HG03442 (cell line): ENCODE data around the gene TAF8.

Source experiments
- ATAC-seq: cut with Tn5 transposase; IDR thresholded peaks from one replicate; pipeline ENCODE4 v1.9.1; 2021; ENCODE audit warnings: mild to moderate bottlenecking, moderate library complexity; ENCODE audit not compliant: unreplicated experiment

TAF8 gene

GRCh38 chr6:42049948-42050296 is 402 bp upstream of the TAF8 start:
- ATAC-seq, result no peak

- ATAC-seq, result no peak
Observed at GRCh38 chr6:42051268-42051653, 937 bp downstream of the TAF8 start.

- no peak for ATAC-seq
Observed at GRCh38 chr6:42053601-42054000, 3.3 kb downstream of the TAF8 start.

GRCh38 chr6:42059743-42060142 is 9.4 kb downstream of the TAF8 start:
- no peak for ATAC-seq

GRCh38 chr6:42066156-42066675 is 15.9 kb downstream of the TAF8 start:
- no peak for ATAC-seq

- ATAC-seq, result no peak
Observed at GRCh38 chr6:42068173-42068572, 17.8 kb downstream of the TAF8 start.

GRCh38 chr6:42068872-42069522 is 18.7 kb downstream of the TAF8 start:
- no peak for ATAC-seq

GRCh38 chr6:42071881-42072583 is 21.7 kb downstream of the TAF8 start:
- no peak for ATAC-seq

- no peak for ATAC-seq
Observed at GRCh38 chr6:42073287-42073686, 23.0 kb downstream of the TAF8 start.

- no peak for ATAC-seq
Observed at GRCh38 chr6:42075159-42075838, 25.0 kb downstream of the TAF8 start.

GRCh38 chr6:42078386-42078785 is 28.1 kb downstream of the TAF8 start:
- ATAC-seq, result no peak

GRCh38 chr6:42079941-42080464 is 29.7 kb downstream of the TAF8 start:
- ATAC-seq, result no peak

GRCh38 chr6:42083530-42083929 is 33.2 kb downstream of the TAF8 start:
- no peak for ATAC-seq

GRCh38 chr6:42084889-42085288 is 34.6 kb downstream of the TAF8 start:
- no peak for ATAC-seq

GRCh38 chr6:42086046-42087035 is 36.0 kb downstream of the TAF8 start:
- no peak for ATAC-seq

- ATAC-seq, result no peak
Observed at GRCh38 chr6:42088101-42088591, 37.8 kb downstream of the TAF8 start.

GRCh38 chr6:42090819-42091717 is 40.7 kb downstream of the TAF8 start:
- no peak for ATAC-seq

GRCh38 chr6:42091718-42092023 is 41.3 kb downstream of the TAF8 start:
- ATAC-seq, result no peak

- no peak for ATAC-seq
Observed at GRCh38 chr6:42093582-42094329, 43.4 kb downstream of the TAF8 start.
